Esophagus muscularis mucosa (tissue), 4 donors: ENCODE results near the gene HAAO. TPM values are rescaled to one million over a fixed set of nuclear protein-coding genes. Genes with fewer than 3 reads are reported as not detected.

Experiments
- DNase-seq: peaks from one replicate; pipeline ENCODE4 v3.0.0-alpha.2; 2017; ENCODE audit errors: extremely low spot score
- H3K27ac ChIP-seq, 4 donors: fragments of 200-600 bp; sonication (generic); replicated peaks in 1 of 4; 1 replicate in 3 of 4; 2 replicates in 1 of 4; pipeline ENCODE4 v1.5.1; 2016 to 2019; ENCODE audit warnings: mild to moderate bottlenecking in 1 of 4
- H3K27me3 ChIP-seq, 4 donors: fragments of 200-600 bp; sonication (generic); one replicate each; pipeline versions ENCODE4 v1.5.1 to v1.6.0; 2016 to 2019
- H3K36me3 ChIP-seq, 4 donors: fragments of 200-600 bp; sonication (generic); one replicate each; pipeline ENCODE4 v1.5.1; 2016 to 2019
- H3K4me1 ChIP-seq, 4 donors: fragments of 200-600 bp; sonication (generic); one replicate each; pipeline ENCODE4 v1.5.1; 2016 to 2019
- H3K4me3 ChIP-seq, 4 donors: fragments of 200-600 bp; sonication (generic); 1 replicate in 2 of 4; 2 replicates in 2 of 4; pipeline ENCODE4 v1.5.1; 2016 to 2019; ENCODE audit warnings: mild to moderate bottlenecking in 4 of 4, moderate library complexity in 1 of 4
- H3K9me3 ChIP-seq, 4 donors: fragments of 200-600 bp; sonication (generic); 1 replicate in 3 of 4; 2 replicates in 1 of 4; pipeline ENCODE4 v1.5.1; 2016 to 2019
- CTCF ChIP-seq, 3 experiments: fragments of 200-600 bp in 2 of 3; fragments of 450-650 bp in 1 of 3; sonication (generic) in 2 of 3; IDR thresholded peaks; one replicate each; pipeline ENCODE4 v1.5.1; 2017 to 2019; ENCODE audit warnings: antibody characterized with exemption in 3 of 3, mild to moderate bottlenecking in 2 of 3, moderate library complexity in 1 of 3
- EP300 ChIP-seq: sonication (generic); formaldehyde crosslinking; IDR thresholded peaks from one replicate; pipeline ENCODE4 v1.6.1; 2017; ENCODE audit warnings: antibody characterized with exemption
- POLR2A ChIP-seq: fragments of 450-650 bp; IDR thresholded peaks from one replicate; pipeline ENCODE4 v1.6.1; 2017; ENCODE audit warnings: antibody characterized with exemption, moderate library complexity, mild to moderate bottlenecking, low read depth
- POLR2AphosphoS5 ChIP-seq, 2 donors: sonication (generic); formaldehyde crosslinking; IDR thresholded peaks; one replicate each; pipeline ENCODE4 v1.6.1; 2017; ENCODE audit warnings: antibody characterized with exemption in 2 of 2
- WGBS: methylation state at CpG from one replicate; pipeline ENCODE4 v1.1.5; 2018; 5-methylcytosine and 5-hydroxymethylcytosine counted together
- intact Hi-C: fragments of 100-400 bp; cut with DNase I; formaldehyde crosslinking; loops from one replicate; pipeline ENCODE4 v1.15.1; 2023
- total RNA-seq, 4 donors: library from RNA; depleted of rRNA; stranded (reverse); fragments of >200 nt; gene quantifications; one replicate each; pipeline versions ENCODE4 v1.1.0 to v1.2.1, GENCODE V29; 2016

The HAAO gene
- total RNA-seq, 4 donors from 2014 or later: 2.9 to 4.8 (median 4.0) TPM

DNA sequence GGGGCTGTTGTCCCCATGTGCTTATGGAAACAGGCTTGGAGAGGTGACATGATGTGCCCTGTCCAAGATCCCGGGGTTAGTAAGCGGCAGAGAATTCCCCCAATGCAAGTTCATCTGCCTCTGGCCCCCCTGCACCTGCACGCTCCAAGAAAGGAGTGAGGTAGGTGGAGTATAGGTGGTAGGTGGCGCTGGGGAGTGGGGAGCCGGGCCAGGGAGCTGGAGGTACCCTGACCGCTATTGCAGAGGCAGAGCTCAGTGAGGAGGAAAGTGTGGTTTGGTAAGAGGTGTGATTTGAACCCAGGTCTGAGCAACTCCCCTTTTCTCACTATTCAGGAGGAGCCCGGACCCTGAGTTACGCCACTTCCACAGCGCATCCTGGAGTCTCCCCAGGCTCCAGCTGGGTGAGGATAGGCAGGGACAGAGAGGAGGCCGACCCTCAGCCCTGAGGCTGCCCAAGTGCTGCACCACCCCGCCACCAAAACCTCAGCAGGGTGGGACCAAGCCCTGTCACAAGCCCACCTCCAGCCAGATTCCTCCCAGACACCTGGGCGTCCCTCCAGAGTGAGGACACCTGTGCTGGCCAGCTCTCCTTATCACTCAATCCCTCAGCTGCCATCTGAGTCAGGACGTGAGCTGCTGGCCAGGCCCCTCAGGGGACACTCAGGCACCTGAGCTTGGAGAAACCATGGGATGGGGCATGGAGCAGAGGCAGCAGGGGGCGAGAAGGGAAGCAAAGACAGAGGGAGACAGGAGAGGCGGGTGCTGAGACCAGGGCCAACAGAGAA lies 5.6 kb downstream of the HAAO start:
- Histone ChIP-seq H3K27ac (no peak overlapping the region), H3K9me3 (no peaks in the 10 kb centered on the region), H3K4me3 (no peak overlapping the region), H3K4me1 (peaks cover 0 to 13% (median 8%) of the 10 kb centered on the region in 4 donors), H3K27me3 (no peaks in the 10 kb centered on the region), H3K36me3 (peaks cover 0 to 19% (median 0%) of the 10 kb centered on the region in 4 donors)
- intact Hi-C loops: no loop called here
- TF ChIP-seq EP300 (no peak), POLR2A (no peak), POLR2AphosphoS5 (IDR thresholded peaks at IDR 0.05) (no peak)
- 82% methylated on average over 15 of the region's 15 CpGs for WGBS
- no peak for DNase-seq

GRCh38 chr2:42784204-42784880 lies 8.0 kb downstream of the HAAO start:
- Histone ChIP-seq H3K4me1 (peaks cover 0 to 3% (median 0%) of the 10 kb centered on the region in 4 donors), H3K4me3 (no peak overlapping the region), H3K27me3 (no peaks in the 10 kb centered on the region), H3K27ac (no peak overlapping the region), H3K9me3 (no peaks in the 10 kb centered on the region), H3K36me3 (peaks cover 0 to 19% (median 0%) of the 10 kb centered on the region in 4 donors)
- intact Hi-C loops: no loop called here
- WGBS: 76% methylated on average over 7 of the region's 7 CpGs
- TF ChIP-seq POLR2A: no peak
- no peak for DNase-seq

GRCh38 chr2:42783511-42783910 lies 8.9 kb downstream of the HAAO start:
- DNase-seq: no peak
- H3K36me3 ChIP-seq: peaks cover 0 to 19% (median 0%) of the 10 kb centered on the region in 4 donors
- H3K4me3 ChIP-seq: no peak overlapping the region
- peaks cover 0 to 6% (median 2%) of the 10 kb centered on the region in 4 donors for H3K4me1 ChIP-seq
- intact Hi-C loops: no loop called here
- no peak for TF ChIP-seq POLR2AphosphoS5 (IDR thresholded peaks at IDR 0.05)
- no peak for TF ChIP-seq CTCF (IDR thresholded peaks at IDR 0.05)
- TF ChIP-seq POLR2A: no peak
- TF ChIP-seq EP300: no peak
- WGBS: 89% methylated on average over 9 of the region's 9 CpGs
- H3K27me3 ChIP-seq: no peaks in the 10 kb centered on the region
- H3K27ac ChIP-seq: no peak overlapping the region
- no peaks in the 10 kb centered on the region for H3K9me3 ChIP-seq

DNA sequence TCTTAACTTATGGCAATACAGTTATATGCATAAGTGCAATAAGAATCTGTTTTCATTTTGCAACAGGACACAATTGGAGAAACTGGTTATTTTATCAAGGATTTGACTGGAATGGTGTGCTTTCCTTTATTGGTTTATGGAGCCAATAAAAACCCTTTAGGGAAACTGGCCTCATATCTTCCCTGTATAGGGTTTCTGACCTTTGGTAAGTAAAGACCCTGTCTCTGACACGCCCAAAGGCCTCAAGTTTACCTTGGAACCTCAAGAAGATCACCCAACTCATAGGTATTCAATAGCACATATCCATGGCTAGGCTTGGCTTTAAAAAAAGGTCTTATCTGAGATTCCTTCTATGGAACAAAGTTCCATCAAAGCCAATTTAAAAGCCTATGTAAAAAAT lies 11.2 kb downstream of the HAAO start:
- Histone ChIP-seq H3K27me3 (no peaks in the 10 kb centered on the region), H3K4me1 (peaks cover 0 to 9% (median 2%) of the 10 kb centered on the region in 4 donors), H3K9me3 (no peaks in the 10 kb centered on the region), H3K36me3 (peaks cover 0 to 19% (median 0%) of the 10 kb centered on the region in 4 donors), H3K4me3 (no peak overlapping the region), H3K27ac (no peak overlapping the region)
- TF ChIP-seq EP300 (no peak), CTCF (IDR thresholded peaks at IDR 0.05) (no peak), POLR2A (no peak), POLR2AphosphoS5 (IDR thresholded peaks at IDR 0.05) (no peak)
- no peak for DNase-seq
- intact Hi-C loops: no loop called here
- WGBS: 90% methylated on average over 1 of the region's 1 CpG

DNA sequence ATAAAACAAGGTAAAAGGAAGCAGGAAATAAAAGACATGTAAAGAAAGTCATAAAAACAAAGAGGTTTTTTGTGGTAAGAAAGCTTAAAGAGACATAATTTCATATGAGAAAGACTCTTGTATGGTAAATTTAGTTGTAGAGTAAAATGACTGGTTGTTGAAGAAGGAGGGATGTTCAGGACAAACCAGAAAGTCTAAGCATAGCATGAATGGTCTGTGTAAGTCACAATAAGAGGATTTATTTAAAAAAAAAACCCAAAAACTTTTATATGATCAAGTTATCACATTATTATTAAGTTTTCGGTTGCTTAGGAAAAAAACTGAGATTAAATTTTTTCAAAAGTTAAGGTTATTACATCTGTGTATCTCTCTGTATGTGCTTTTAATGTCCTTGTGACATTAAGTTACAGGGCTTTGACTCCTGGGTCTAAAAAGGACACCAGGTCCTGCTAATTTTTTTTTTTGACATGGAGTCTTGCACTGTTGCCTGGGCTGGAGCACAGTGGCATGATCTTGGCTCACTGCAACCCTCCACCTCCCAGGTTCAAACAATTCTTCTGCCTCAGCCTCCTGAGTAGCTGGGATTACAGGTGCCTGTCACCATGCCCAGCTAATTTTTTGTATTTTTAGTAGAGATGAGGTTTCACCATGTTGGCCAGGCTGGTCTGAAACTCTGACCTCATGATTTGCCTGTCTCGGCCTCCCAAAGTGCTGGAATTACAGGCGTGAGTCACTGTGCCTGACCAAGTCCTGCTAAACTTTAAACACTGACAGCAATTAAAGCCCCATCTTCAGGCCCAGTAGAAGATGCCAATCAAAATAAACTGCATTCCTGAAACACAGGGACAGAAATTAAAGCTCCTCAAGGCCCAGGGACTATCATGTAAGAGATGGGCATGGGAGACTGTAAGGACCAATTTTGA lies 14.2 kb downstream of the HAAO start:
- intact Hi-C loops: no loop called here
- no peak for TF ChIP-seq CTCF (IDR thresholded peaks at IDR 0.05)
- TF ChIP-seq EP300: no peak
- peak; percentile 6 to 31 for TF ChIP-seq POLR2AphosphoS5 (IDR thresholded peaks at IDR 0.05)
- no peak for TF ChIP-seq POLR2A
- Histone ChIP-seq H3K36me3 (peaks cover 0 to 8% (median 0%) of the 10 kb centered on the region in 4 donors), H3K9me3 (no peaks in the 10 kb centered on the region), H3K27me3 (no peaks in the 10 kb centered on the region), H3K27ac (peak overlapping the region in 2 of 4 donors; percentile 31 to 34), H3K4me3 (no peak overlapping the region), H3K4me1 (peaks cover 0 to 7% (median 2%) of the 10 kb centered on the region in 4 donors)
- DNase-seq: no peak
- 63% methylated on average over 3 of the region's 3 CpGs for WGBS
